Measurements from ENCODE around the gene HIVEP3. TPM values are rescaled to one million over a fixed set of nuclear protein-coding genes. Genes with fewer than 3 reads are reported as not detected.

The HIVEP3 gene
- total RNA-seq, 1 experiment from 2014 or later = 1.4 TPM

GRCh38 chr1:41888756-41889155 is 30.0 kb downstream of the HIVEP3 start:
- Histone ChIP-seq H3K18ac (ENCODE audit: insufficient read length, low read depth, low read length) (no peak overlapping the region), H3K14ac (ENCODE audit: insufficient read depth, low read length) (no peak overlapping the region), H2BK5ac (ENCODE audit: insufficient read length, low read length) (no peak overlapping the region), H3K56ac (ENCODE audit: insufficient read length, low read depth, low read length) (no peak overlapping the region), H4K20me1 (ENCODE audit: control insufficient read depth, insufficient read depth, insufficient read length) (no peaks in the 10 kb centered on the region), H4K5ac (ENCODE audit: insufficient read length, low read depth, low read length) (no peak overlapping the region), H2BK12ac (ENCODE audit: insufficient read length, low read depth, low read length) (no peak overlapping the region), H3K4me2 (ENCODE audit: insufficient read depth, insufficient read length, low read length) (no peak overlapping the region), H3K4me1 (ENCODE audit: insufficient read depth, low read length) (peaks cover 5% of the 10 kb centered on the region; the same call in 1 of the 2 replicates), H3K79me1 (ENCODE audit: insufficient read depth, low read depth, low read length, poor library complexity, severe bottlenecking) (no peaks in the 10 kb centered on the region), H3K4ac (ENCODE audit: low read depth, low read length) (no peak overlapping the region), H3K9ac (ENCODE audit: extremely low read depth, insufficient read length, low read length) (no peak overlapping the region), H2BK20ac (ENCODE audit: low read depth, low read length, poor library complexity, severe bottlenecking) (no peak overlapping the region), H2BK15ac (ENCODE audit: low read depth, low read length) (no peak overlapping the region), H2AK5ac (ENCODE audit: insufficient read length, low read length) (no peak overlapping the region), H2AFZ (ENCODE audit: low read length) (no peak overlapping the region), H4K8ac (replicated peaks; ENCODE audit: insufficient read length, low read depth, low read length) (peak overlapping the region; percentile 0), H3K27me3 (ENCODE audit: insufficient read depth, low read length) (no peaks in the 10 kb centered on the region), H3K79me2 (ENCODE audit: insufficient read depth, low read length) (no peaks in the 10 kb centered on the region), H3K23ac (ENCODE audit: insufficient read length, low read depth, low read length) (no peak overlapping the region), H3K27ac (ENCODE audit: insufficient read length, low read depth, low read length) (no peak overlapping the region), H3T11ph (ENCODE audit: low read length) (no peak overlapping the region), H3K23me2 (ENCODE audit: insufficient read length, low read depth, low read length, poor library complexity, severe bottlenecking) (no peaks in the 10 kb centered on the region), H2BK120ac (ENCODE audit: low read depth, low read length, poor library complexity, severe bottlenecking) (no peak overlapping the region), H3K9me3 (ENCODE audit: control insufficient read depth, low read depth, low read length) (no peaks in the 10 kb centered on the region), H4K91ac (ENCODE audit: insufficient read length, low read depth, low read length) (no peak overlapping the region)
- WGBS (ENCODE audit: extremely low coverage, insufficient read length, low lambda C conversion rate) = 100% methylated on average over 3 of the region's 4 CpGs
- Mint-ChIP-seq H3K4me1 (peaks cover 9 to 11% of the 10 kb centered on the region in 2 experiments), H3K36me3 (ENCODE audit: insufficient read depth in 1 of 3, low read depth in 3 of 3) (no peaks in the 10 kb centered on the region), H3K9me3 (no peaks in the 10 kb centered on the region), H3K27me3 (ENCODE audit: low read depth) (no peaks in the 10 kb centered on the region; the same call in 1 of the 2 replicates), H3K4me3 (no peak overlapping the region), H3K27ac (no peak overlapping the region)
- no peak for DNase-seq
- no peak for TF ChIP-seq CTCF (conservative IDR thresholded peaks at IDR 0.05)

All from H9 (cell line).